Hepatocyte (in vitro differentiated cells): ENCODE data around the gene ROBO1. TPM values are rescaled to one million over a fixed set of nuclear protein-coding genes. Genes with fewer than 3 reads are reported as not detected.

Source experiments
- DNase-seq: peaks from one replicate; pipeline ENCODE4 v3.0.0-alpha.2; 2016; ENCODE audit warnings: low spot score
- H2AFZ ChIP-seq: fragments of 200-600 bp; sonication (generic); 2 replicates; pipeline ENCODE4 v1.6.0; 2016; ENCODE audit warnings: antibody characterized with exemption, mild to moderate bottlenecking
- H3K27ac ChIP-seq: fragments of 200-600 bp; sonication (generic); 2 replicates; pipeline ENCODE4 v1.5.1; 2016; ENCODE audit warnings: mild to moderate bottlenecking
- H3K27me3 ChIP-seq: fragments of 200-600 bp; sonication (generic); 2 replicates; pipeline ENCODE4 v1.6.1; 2016
- H3K36me3 ChIP-seq: fragments of 200-600 bp; sonication (generic); replicated peaks from 2 replicates; pipeline ENCODE4 v1.5.1; 2016; ENCODE audit warnings: low read depth; ENCODE audit not compliant: insufficient read depth
- H3K4me1 ChIP-seq: fragments of 200-600 bp; sonication (generic); 2 replicates; pipeline ENCODE4 v1.5.1; 2016; ENCODE audit warnings: mild to moderate bottlenecking, moderate library complexity; ENCODE audit not compliant: insufficient read depth
- H3K4me2 ChIP-seq: fragments of 200-600 bp; sonication (generic); 2 replicates; pipeline ENCODE4 v1.6.0; 2016
- H3K4me3 ChIP-seq: fragments of 200-600 bp; sonication (generic); 2 replicates; pipeline ENCODE4 v1.5.1; 2016; ENCODE audit warnings: mild to moderate bottlenecking
- H3K79me2 ChIP-seq: fragments of 200-600 bp; sonication (generic); 2 replicates; pipeline ENCODE4 v1.6.0; 2017; ENCODE audit warnings: mild to moderate bottlenecking
- H3K9me2 ChIP-seq: fragments of 200-600 bp; sonication (generic); replicated peaks from 2 replicates; pipeline ENCODE4 v1.6.0; 2017; ENCODE audit warnings: mild to moderate bottlenecking; ENCODE audit not compliant: insufficient read depth
- H3K9me3 ChIP-seq: fragments of 200-600 bp; sonication (generic); 2 replicates; pipeline ENCODE4 v1.5.1; 2016; ENCODE audit warnings: low read depth, mild to moderate bottlenecking
- H4K20me1 ChIP-seq: fragments of 200-600 bp; sonication (generic); 2 replicates; pipeline ENCODE4 v1.6.0; 2016; ENCODE audit warnings: mild to moderate bottlenecking; ENCODE audit not compliant: insufficient read depth, poor library complexity, severe bottlenecking
- CTCF ChIP-seq: fragments of 200-600 bp; sonication (generic); IDR thresholded peaks from 2 replicates; pipeline ENCODE4 v1.5.1; 2016; ENCODE audit warnings: antibody characterized with exemption, mild to moderate bottlenecking; ENCODE audit not compliant: poor library complexity
- EZH2 ChIP-seq: fragments of 200-600 bp; sonication (generic); IDR thresholded peaks from 2 replicates; pipeline ENCODE4 v1.6.1; 2016; ENCODE audit warnings: antibody characterized with exemption, mild to moderate bottlenecking, borderline replicate concordance
- EZH2phosphoT487 ChIP-seq: fragments of 200-600 bp; sonication (generic); IDR thresholded peaks from one replicate; pipeline ENCODE4 v1.6.1; 2018; ENCODE audit warnings: antibody characterized with exemption, mild to moderate bottlenecking, low read depth, moderate library complexity; ENCODE audit not compliant: unreplicated experiment, severe bottlenecking
- WGBS: methylation state at CpG from one replicate; pipeline ENCODE4 v1.1.6; 2016; ENCODE audit warnings: low lambda C conversion rate; ENCODE audit errors: missing lambda C conversion rate; 5-methylcytosine and 5-hydroxymethylcytosine counted together
- polyA plus RNA-seq: library from polyadenylated mRNA; unstranded; fragments of >200 nt; fragmentation: Nextera tagmentation; extraction: Ambion mirVana; gene quantifications from 2 replicates; pipeline ENCODE4 v1.2.1, GENCODE V29; 2016
- total RNA-seq: library from RNA; depleted of rRNA; stranded (reverse); fragments of >200 nt; gene quantifications from 2 replicates; pipeline ENCODE4 v1.2.3, GENCODE V29; 2014

Gene ROBO1
- total and polyA plus RNA-seq, 2 experiments from 2014 or later: 13.6 to 44.3 TPM

DNA sequence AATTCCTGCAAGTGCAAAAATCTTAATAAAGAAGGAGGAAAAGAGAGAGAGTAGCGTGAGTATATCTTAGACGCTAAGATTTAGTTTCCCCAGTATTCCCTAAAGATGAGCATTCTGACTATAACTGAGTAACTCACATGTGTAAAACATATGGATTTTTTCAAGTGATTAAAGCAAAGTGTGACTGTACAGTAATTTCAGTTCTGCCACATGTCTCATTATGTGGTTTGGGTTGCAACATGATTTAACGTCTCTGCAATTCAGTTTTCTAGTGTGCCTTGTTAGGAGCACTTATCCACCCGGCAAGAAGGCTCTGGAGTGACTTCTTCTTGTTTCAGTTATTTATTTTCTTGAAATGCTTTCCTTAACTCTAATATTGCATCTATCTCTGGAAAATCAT lies 514.1 kb downstream of the ROBO1 start:
- H3K79me2 ChIP-seq: no peaks in the 10 kb centered on the region
- H3K4me1 ChIP-seq: no peaks in the 10 kb centered on the region
- H3K4me3 ChIP-seq: no peak overlapping the region
- no peaks in the 10 kb centered on the region for H3K9me2 ChIP-seq
- no peak overlapping the region for H2AFZ ChIP-seq
- no peak overlapping the region for H3K4me2 ChIP-seq
- 83% methylated on average over 4 of the region's 4 CpGs for WGBS
- H3K27ac ChIP-seq: no peak overlapping the region
- no peaks in the 10 kb centered on the region for H3K36me3 ChIP-seq
- H3K27me3 ChIP-seq: no peaks in the 10 kb centered on the region
- TF ChIP-seq EZH2 (no peak), CTCF (no peak), EZH2phosphoT487 (no peak)
- no peaks in the 10 kb centered on the region for H4K20me1 ChIP-seq
- no peaks in the 10 kb centered on the region for H3K9me3 ChIP-seq
- no peak for DNase-seq

DNA sequence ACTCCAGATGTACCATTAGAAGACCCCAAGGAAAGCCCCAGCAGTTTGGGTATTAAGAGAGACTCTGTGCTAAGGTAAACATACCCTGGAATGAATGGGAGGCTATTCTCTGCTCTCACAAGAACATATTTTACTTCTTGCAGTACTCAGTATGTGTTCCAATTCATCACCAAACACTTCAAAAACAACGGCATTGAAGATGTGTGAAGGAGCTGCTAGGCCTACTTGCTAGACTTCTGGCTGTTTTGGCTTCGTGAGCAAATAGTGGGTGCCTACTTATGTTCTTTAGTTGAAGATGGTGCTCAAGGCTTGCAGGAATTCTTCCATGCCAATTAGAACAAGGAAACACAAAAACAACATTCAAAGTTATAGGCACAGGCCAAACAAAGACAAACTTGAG lies 514.5 kb downstream of the ROBO1 start:
- Histone ChIP-seq H2AFZ (no peak overlapping the region), H3K9me2 (no peaks in the 10 kb centered on the region), H3K36me3 (no peaks in the 10 kb centered on the region), H3K79me2 (no peaks in the 10 kb centered on the region), H3K9me3 (no peaks in the 10 kb centered on the region), H3K4me1 (no peaks in the 10 kb centered on the region), H4K20me1 (no peaks in the 10 kb centered on the region), H3K27me3 (no peaks in the 10 kb centered on the region), H3K4me2 (no peak overlapping the region), H3K4me3 (no peak overlapping the region), H3K27ac (no peak overlapping the region)
- no peak for DNase-seq
- TF ChIP-seq EZH2phosphoT487 (no peak), CTCF (no peak), EZH2 (no peak)
- WGBS: 53% methylated on average over 2 of the region's 2 CpGs

DNA sequence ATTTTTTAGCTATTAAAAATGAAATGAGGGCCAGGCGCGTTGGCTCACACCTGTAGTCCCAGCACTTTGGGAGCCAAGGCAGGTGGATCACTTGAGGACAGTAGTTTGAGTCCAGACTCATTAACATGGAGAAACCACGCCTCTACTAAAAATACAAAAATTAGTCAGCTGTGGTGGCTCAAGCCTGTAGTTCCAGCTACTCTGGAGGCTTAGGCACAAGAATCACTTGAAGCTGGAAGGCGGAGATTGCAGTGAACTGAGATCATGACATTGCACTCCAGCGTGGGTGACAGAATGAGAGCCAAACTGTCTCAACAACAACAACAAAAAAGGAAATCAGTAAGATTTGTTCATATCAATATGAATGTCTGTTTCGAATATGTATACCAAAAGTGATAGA lies 517.1 kb downstream of the ROBO1 start:
- H3K9me2 ChIP-seq: no peaks in the 10 kb centered on the region
- no peak overlapping the region for H3K27ac ChIP-seq
- no peaks in the 10 kb centered on the region for H3K27me3 ChIP-seq
- no peak overlapping the region for H3K4me3 ChIP-seq
- H3K79me2 ChIP-seq: no peaks in the 10 kb centered on the region
- no peak for TF ChIP-seq CTCF
- TF ChIP-seq EZH2: no peak
- TF ChIP-seq EZH2phosphoT487: no peak
- no peak overlapping the region for H2AFZ ChIP-seq
- WGBS: 93% methylated on average over 6 of the region's 6 CpGs
- H3K36me3 ChIP-seq: no peaks in the 10 kb centered on the region
- no peak overlapping the region for H3K4me2 ChIP-seq
- no peaks in the 10 kb centered on the region for H3K4me1 ChIP-seq
- DNase-seq: no peak
- no peaks in the 10 kb centered on the region for H3K9me3 ChIP-seq
- no peaks in the 10 kb centered on the region for H4K20me1 ChIP-seq

- Histone ChIP-seq H2AFZ (no peak overlapping the region), H3K36me3 (no peaks in the 10 kb centered on the region), H3K79me2 (no peaks in the 10 kb centered on the region), H3K4me2 (no peak overlapping the region), H4K20me1 (no peaks in the 10 kb centered on the region), H3K4me3 (no peak overlapping the region), H3K27me3 (no peaks in the 10 kb centered on the region), H3K4me1 (no peaks in the 10 kb centered on the region), H3K9me3 (no peaks in the 10 kb centered on the region), H3K9me2 (no peaks in the 10 kb centered on the region), H3K27ac (no peak overlapping the region)
- no peak for DNase-seq
- 84% methylated on average over 4 of the region's 4 CpGs for WGBS
- TF ChIP-seq EZH2phosphoT487 (no peak), EZH2 (no peak), CTCF (no peak)
Measured at GRCh38 chr3:79249701-79250100, 518.1 kb downstream of the ROBO1 start.
